ENCODE data around the gene PACRG.
"Not testable (repeated sequence)": the region's sequence is repeated elsewhere in the genome, so short reads cannot be mapped to it uniquely, and the experiment has no call there.

The PACRG gene

DNA sequence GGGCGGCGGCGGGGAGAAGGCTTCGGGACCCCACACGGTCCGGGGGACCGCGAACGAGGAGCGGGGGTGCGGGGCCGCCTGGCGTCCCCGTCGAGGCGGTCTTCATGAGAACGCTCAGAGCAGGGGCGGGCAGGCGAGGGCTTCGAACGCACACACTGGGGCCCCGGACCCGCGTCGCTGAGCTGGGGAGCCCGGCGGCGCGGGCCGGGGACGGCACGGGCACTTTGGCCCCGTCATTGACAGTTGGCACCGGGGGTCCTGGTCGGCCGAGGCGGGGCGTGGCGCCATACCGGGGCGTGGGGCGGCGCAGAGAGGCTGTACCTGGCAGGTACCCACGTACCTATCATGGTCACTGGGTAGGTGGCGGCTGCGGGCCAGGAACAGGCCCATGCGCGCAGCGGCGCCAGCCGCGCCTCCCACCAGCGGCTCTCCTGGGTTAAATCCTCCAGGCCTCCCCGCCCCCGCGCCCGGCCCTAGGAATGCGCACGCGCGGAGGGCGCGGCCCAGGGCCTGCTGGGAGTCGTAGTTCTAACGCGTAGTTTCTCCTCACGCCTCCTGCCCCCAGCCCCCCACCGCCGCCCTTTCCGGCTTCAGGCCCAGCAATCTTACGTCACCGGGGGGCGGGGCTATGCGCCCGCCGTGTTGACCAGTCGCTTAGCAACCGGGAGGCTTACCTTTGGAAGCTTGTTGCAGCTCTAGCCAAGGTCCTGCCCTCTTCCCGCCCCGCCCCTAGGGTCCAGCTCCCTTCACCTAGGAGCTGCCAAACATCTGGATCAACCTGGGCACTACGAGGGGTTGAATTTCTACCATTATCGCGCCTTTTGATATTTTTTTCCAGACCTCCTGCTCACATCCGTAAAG is at the start of gene PACRG, which contains the start of gene PRKN:
TSS of gene PACRG (plus strand) at position 653 of the 861 bp plus-strand sequence.
TSS of gene PRKN (minus strand) at position 445 of the 861 bp plus-strand sequence.
- peak; percentile 100 for DNase-seq

DNA sequence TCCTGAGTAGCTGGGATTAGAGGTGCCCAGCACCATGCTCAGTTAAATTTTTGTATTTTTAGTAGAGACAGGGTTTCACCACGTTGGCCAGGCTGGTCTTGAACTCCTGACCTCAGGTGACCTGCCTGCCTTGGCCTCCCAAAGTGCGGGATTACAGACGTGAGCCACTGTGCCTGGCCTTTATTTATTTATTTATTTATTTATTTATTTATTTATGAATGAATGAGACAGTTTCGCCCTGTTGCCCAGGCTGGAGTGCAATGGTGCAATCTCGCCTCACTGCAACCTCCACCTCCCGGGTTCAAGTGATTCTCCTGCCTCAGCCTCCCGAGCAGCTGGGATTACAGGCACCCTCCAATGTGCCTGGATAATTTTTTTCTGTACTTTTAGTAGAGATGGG is 48.9 kb upstream of the PACRG start:
- DNase-seq, result not testable (repeated sequence)

DNA sequence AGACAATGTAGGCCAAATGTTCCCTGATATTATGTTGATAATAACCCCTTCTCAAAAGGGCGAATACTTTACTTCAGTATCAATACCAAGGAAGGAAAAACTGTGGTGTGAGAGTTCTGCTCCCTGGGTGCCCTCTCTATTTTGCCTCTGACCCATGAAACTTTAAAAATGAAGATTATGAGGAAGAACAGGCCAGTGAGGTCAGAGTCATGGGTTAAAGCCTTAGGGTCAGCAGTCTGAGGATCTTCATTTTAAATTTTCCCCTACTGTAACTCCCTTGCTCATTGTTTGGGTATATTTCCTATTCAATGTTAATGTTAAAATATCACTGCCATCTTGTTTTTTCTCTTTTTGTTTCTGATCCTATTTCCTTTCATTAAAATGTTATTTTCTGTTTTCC is 48.1 kb upstream of the PACRG start:
- DNase-seq, result no peak

DNA sequence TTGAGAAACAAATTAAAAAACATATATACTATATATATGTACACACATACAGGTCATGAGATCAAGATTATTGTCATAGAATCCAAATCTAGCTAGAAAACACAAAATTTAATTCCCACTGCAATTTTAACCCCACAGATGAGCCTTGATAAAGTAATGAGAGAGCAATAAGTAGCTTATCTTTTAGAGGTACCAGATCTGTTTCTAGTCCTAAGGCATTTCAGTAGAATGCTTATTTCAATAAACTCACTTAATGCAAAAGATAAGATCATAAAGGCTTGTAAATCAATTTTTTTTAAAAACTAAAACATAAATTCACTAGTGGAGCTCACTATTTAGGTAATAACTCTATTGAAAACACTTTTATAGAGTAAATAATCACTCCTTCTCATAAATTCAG is 47.4 kb upstream of the PACRG start:
- no peak for DNase-seq

DNA sequence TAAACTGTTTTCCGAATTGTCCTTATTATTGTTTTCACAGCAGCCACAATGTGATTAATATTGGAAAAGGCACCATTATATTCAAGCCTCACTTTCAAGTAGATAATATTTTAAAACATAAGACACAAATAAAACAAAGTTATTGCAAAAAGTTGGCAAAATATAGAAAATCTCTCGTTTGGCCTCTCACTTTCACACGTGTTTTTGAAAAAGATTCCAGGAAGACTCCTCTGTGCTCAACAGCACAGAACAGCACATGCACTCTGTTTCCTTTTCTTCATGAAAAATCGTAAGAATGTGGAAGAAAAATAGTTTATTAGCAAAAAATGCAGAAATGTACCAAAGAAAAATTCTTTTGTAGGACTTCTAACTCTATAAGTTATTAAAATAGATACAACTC is 46.9 kb upstream of the PACRG start:
- DNase-seq, result no peak

DNA sequence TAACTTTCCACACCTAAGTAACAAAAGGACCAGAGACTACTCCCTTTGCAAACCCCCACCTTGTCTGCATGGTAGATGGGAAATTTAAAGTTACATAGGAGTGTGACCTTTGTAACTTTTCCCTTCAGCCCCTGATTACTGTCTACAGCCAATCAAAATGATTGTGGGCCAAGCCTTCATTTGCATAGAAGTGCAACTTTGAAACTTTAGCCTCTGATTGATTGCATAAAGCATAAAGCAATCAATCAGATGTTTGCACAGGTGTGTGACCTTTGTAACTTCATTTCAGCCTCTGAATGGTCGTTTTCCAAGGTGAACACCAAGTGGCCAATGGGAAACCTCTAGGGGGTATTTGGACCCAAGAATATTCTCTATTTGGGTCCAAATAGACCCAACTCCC is 46.3 kb upstream of the PACRG start:
- DNase-seq, result no peak

DNA sequence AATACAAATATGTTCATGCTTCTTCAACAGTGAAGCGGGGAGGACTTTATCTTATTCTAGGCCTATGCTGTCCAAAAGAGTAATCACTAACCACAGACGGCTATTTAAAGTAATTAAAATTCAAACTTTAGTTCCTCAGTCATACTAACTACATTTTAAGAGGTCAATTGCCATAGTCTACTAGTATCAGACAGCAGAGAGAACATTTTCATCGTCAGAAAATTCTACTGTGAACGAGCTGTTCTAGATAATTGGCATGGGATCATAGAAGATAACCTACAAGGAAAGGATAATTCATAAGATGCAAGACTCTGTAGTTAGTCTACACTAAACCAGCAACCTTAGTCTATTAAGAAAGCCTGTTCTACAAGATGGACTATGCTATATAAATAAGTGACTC is 44.6 kb upstream of the PACRG start:
- DNase-seq, result no peak

DNA sequence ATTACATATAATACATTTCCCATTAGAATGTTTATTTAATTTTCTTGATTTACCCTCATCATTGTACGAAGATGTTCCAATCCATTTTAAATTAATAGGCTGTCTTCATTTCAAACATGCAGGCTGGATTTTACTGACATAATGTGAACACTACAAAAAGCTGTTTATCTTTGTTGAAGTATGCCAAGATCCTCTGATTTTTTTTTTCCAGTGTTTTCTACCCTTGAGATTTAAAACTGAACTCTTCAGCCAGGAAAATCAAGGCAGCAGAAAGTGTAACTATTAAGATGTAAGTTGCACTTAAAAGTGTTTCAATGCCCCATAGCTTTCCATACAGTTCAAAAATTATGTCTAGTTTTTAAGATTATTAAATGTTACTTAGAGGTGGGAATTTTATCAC is 43.7 kb upstream of the PACRG start:
- no peak for DNase-seq

DNA sequence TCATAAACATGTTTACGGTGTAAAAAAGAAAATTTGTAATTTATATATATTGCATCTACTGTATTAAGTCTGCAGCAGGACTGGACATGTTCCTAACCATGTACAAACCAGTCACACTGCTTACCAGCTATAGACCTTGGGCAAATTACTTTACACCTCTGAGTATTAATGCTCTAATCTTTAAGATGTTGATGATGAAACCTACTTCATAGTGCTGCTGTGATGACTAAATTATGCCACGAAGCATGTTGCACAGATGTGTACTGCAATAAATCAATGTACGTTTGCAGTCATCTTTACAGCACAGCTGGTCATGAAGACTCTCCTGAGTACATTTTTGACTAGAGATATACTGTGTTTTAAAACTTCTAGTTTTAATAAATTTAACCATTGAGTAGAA is 42.8 kb upstream of the PACRG start:
- DNase-seq, result no peak

DNA sequence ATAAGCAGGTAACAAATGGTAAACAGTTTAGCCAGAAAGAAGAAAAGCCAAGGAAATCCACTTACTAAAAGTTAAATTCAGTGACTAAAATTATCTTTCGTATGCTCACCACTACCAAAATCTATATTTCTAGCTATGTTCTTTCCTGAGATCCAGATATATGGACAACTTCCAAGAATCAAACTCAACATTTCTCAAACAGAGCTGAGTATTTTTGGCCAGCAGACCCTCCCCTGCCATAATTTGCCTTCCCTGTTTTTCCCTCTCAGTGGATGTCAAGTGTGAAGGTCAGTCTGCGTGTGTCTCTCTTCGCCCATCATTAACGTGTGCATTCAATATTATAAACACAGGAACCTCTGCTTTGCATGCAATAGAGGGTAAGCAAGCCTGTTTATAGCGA is 42.2 kb upstream of the PACRG start:
- DNase-seq, result no peak

DNA sequence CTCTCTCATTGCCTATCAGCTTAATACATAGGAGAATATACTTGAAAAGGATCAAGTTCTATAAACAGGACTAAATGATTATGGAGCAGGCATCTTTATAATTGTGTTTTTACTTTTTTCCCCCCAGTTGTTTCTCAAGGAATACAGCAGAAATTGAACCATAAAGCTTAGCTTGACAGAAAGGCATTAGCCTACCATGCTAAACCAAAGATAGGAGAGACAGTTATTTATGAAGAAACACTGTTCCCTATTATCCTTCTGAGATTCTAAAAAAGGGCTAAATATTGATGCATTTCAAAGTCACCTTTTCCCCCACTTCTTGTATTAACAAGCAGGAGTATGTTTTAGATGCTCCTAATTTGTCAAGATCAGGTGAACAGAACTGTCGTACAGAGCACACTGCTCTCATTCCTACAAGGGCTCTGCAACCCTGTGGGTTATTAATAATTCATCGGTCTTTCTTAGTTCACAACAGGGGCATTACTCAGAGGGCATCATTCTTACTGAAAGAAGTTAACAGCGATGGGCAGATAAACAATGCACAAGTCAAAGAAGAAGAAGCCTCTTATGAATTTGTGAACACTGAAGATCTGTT is 38.9 kb upstream of the PACRG start:
- no peak for DNase-seq

DNA sequence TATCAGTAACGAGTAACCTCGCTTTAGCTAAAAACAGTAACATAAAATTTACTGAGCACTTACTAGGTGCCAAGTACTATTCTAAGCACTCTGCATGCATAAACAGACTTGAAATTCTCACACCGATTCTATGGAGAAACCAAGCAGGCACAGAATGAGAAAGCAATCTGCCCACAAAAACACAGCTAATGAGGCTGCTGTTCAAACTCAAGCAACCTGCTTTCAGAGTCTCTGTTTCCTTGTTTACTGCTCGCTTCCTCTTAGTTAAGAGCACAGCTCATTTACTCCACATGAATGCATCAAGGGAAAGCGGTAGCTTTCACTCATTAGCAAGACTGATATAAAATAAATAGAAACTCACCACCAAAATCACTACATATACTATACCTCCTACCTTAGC is 37.6 kb upstream of the PACRG start:
- DNase-seq, result no peak

DNA sequence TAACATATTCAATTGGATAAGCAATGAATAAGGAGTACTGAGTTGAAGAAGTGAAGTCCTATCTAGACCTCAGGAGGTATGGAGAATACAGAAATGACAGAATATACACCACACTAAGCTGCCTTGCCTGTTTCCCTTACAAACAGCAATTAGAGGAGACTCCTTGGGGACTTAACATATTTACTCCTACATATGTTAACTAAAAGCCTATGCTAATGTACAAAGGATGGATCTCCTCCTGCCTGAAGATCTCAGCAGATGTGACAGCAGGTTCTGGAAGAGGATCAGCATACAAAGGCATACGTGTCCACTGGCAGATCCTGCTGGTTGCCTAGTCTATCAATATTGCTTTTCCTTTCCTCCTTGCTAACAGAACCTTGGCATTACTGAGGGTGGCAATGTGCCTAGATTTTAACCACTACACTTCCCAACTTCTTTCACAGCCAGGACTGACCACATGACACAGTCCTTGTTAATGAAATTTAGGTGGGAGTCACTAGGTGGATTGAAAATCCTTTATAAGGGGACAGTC is 29.8 kb upstream of the PACRG start:
- no peak for DNase-seq

DNA sequence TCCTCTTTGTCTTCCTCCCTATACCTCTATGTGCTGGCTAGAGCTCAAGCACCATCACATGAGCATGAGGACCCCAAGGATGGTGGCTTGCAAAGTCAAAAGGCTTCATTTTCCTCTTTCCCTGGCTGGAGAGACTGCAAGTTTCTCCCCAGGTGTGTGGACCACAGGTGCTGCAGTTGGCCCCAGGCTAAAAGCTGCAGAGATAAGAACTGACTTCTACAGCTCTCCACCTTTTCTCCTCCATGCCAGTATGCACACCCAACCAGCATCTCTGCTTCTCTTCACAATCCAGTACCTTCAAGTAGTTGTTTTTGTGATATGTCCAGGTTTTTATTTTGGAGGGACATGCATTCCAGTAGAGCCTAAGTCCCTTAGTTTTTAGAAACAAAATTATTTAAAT is 29.3 kb upstream of the PACRG start:
- no peak for DNase-seq

DNA sequence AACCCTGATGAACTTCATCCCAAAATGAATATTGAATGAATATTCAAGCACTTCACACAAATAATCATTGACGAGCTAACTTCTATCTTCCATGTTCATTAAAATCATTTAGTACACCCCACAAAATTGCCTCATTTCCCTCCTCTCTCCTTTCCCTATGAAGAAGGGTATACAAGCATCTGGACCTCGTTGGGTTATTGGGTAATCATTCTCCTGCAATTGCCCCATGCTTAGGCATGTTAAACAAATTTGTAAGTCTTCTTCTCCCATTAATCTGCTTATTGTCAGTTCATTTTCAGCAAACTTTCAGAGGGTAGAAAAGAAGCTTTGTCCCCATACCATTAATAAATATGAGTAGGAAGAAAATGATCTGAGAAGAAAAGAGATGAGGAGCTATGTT is 27.8 kb upstream of the PACRG start:
- DNase-seq, result no peak

DNA sequence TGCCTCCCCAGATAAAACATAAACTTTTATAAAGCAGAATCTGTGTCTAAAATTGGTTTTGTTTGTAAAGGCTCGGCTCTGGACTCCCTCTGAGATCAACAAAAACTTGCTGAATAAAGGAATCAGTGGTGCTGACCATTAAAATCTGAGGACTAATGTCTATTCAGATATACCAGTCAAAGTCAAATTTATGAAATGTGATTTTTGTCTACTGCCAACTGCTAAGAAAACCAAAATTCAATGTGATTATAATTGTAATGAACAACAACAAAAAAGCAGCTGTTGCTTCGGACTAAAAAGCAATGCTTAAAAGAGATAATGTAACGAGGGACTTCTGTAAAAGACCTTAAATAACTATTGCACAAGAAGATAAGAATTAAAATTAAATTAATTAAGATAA is 26.8 kb upstream of the PACRG start:
- DNase-seq, result no peak

DNA sequence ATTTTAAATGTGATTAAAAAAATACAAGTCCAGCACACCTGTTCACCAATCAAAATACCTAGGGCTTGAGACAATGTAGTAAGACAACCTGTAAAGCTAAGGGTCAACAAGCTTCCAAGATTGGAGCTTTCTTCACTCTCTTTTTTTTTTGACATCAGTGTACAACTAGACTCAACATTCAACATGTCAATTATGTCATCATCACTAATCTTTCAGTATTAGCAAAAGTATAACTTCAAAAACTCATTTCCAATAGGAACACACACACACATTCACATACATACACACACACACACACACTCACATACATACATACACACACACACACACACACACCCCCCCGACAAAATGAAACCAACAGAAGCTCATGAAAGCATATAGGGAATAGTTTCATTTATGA is 26.2 kb upstream of the PACRG start:
- no peak for DNase-seq

DNA sequence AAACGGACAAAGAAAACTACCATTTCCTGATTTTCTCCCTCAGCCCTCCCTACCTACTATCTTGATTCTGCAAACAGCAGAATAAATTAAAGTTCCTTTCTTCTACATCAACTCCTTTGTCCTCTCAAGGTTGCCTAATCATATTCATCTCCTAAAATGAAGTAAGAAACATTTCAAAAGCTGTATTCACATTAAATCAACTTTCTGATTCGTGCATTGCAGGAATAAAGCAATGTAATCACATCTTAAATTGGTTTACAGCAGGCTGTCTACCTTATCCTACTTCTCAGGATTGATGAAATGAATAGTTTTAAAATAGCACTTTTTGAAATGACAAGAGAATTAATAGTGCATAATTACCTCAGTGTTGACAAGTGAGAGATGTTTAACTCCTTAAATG is 25.3 kb upstream of the PACRG start:
- DNase-seq, result no peak

DNA sequence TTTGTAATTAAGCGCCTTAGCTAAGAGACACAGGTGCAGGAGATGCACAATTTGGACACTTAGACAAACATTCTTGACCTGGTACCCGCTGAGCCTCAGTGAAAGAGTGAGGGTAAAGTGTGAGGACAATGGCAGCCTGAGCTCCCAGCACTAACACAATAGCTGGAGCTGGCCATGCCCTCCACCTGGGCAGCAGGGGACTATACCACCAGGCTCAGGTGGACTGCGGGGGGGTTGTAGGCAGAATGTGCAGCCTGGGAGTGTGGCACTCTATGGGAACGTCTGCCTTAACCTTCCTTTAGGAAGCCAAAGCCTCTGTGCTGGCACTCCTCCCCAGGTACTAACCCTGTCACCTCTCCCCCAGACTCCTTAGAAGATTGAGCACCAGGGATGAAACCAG is 23.8 kb upstream of the PACRG start:
- no peak for DNase-seq

DNA sequence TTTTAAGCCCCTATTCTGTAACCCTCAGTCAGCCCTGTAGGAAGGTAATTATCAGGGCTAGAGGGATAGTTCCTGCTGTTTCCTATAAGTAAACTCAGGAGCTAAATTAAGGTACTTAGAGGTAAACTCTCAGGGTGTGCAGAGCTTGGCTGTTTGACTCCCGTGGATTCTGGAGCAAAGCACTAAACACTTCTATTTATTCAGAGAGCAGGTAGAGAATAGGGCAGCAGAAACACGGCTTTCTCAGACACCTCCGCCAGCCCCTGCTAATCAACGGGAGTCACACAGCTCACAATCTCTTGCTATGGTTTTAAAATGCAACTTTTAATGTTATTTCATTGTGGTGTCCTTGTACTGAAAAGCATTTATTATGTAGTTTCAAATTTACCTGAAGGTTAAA is 22.0 kb upstream of the PACRG start:
- DNase-seq, result no peak

DNA sequence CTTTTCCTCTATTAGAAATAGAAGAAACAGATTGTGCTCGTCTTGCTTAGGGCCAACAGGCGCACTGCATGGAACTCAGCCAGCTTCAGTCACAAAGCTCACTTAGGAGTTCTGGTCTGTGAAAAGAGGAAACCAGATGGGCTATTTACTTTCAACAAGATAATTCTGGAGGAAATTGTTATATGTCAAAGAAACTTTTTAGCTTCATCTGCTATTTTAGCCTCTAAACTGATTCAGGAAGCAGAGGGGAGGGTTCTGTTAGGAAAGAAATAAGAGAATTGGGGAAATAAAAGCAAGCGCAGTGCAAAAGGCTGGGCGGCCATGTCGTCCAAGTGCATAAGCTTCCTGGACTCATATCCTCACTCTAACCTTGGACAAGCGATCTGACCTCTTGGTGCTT is 21.5 kb upstream of the PACRG start:
- DNase-seq, result no peak

DNA sequence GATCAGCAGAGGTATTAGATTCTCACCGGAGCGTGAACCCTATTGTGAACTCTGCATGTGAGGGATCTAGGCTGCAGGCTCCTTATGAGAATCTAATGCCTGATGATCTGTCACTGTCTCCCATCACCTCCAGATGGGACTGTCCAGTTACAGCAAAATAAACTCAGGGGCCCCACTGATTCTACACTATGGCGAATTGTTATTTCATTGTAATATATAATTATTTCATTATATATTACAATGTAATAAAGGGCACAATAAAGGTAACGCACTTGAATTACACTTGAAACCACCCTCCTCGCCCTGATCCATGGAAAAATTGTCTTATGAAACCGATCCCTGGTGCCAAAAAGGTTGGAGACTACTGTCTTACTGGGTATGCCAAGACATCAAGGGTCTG is 18.8 kb upstream of the PACRG start:
- DNase-seq, result no peak

DNA sequence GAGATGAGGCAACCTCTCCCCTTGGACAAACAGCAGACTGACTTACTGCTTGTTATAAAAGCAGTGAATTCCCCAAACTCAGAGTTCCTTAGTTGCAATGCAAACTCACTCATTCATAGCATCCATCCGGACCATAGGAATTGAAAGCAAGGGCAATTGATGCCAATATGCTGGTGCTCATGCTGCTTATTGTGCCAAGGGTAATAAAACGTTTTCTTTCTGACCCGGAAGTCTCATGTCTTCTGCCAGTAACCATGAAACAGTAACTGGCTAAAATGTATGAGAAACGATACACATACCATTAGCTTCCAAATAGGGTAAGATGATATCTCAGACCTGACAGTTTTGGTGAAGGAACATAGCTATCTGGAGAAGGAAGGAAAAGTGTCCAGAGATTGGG is 18.3 kb upstream of the PACRG start:
- DNase-seq, result no peak

DNA sequence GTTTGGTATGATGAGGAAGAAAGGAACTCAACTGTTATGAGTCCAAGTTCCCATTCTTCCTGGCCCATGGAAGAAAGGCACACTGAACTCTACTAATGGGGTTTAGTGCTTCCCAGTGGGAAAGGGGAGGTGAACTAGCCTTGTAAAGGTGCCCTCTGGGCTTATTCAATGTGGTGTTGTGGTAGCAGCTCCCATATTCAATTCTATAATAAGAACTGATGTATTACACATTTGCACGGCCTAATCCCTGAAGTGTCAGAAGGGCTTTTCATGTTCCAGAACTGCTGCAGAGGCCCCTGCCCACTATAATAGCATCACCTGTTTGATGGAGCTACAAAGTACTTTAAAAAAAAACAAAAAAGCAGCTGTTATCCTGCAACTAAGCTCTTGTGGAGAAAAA is 17.4 kb upstream of the PACRG start:
- DNase-seq, result no peak

DNA sequence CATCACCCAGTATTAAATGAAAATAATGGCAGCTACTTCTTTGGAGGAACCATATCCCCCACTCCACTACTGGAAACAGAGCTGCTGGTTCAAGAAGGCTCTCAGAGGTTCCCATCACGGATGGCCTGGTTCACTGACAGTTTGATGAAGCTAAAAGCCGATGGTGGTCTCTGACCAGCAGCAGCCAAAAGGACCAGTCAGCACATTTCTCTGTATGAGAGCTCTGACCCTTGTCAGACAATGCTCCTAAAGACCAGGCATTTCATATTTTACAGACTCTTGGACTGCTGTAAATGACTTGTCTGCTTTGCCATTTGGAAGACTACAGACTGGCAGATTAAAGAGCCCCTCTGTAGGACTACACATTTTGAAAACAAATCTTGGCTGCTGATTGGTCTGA is 16.8 kb upstream of the PACRG start:
- DNase-seq, result no peak
